ENCODE data around the gene CAPZA1.
"Not testable (repeated sequence)": the region's sequence is repeated elsewhere in the genome, so short reads cannot be mapped to it uniquely, and the experiment has no call there.

CAPZA1 gene

DNA sequence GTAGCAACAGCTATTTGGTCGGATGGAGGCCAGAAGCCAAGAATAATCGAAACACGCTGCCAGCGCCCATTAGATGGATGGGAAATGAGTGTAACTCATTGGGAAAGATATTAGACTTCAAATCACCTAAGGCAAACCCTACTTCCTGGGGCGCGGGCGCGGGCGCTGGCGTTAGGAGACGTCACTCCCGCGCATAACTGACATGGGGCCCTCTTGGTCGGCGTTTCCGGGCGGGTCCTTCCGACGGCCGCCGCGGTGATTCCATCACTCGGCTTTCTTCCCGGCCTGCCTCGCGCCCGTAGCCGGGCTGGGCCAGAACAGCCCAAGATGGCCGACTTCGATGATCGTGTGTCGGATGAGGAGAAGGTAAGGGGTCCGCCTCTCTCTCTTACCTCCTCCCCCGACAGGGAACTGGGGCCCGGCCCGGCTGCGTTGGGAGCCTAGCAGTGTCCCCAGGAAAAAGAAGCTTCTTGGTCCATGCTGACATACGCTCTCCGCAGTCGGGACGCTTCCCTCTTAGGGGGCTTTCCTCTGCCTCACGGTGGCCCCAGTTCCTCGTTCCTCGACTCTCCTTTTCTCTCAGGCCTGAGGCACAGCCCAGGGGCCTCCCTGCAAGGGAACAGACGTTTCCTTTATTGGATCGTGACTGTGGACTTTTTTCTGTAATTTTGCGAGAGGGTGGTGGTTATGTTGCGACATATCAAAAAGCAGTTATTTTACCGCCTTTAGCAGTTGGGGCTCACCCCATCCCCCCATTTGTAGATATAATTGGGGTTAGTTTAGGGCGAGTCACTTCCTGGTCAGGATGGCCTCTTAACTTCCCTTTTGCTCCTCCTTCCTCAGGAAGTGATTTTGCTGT lies at the start of gene CAPZA1:
CAPZA1 (plus strand) TSS at position 315 of the 859 bp plus-strand sequence; CDS start at position 328, 13 bp downstream.
- DNase-seq = peak; percentile 67 to 82 (median 76)

DNA sequence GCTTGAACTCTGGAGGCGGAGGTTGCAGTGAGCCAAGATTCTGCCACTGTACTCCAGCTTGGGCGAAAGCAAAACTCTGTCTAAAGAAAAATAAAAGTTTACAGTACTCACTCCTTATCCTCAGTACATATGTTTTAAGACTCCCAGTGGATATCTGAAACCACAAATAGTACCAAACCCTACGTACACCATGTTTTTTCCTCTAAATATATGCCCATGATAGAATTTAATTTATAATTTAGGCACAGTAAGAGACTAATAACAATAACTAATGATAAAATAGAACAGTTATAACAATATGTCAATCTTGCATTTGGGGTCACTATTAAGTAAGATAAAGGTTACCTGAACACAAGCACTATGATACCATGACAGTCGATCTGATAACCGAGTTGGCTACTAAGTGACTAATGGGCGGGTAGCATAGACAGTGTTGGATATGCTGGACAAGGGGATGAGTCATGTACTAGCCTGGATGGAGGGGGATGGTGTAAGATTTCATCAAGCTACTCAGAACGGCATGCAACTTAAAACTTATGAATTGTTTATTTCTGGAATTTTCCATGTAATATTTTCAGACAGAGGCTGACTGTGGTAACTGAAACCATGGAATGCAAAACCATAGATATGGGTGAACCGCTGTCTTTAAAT lies 44.4 kb upstream of the CAPZA1 start:
- DNase-seq = no peak

DNA sequence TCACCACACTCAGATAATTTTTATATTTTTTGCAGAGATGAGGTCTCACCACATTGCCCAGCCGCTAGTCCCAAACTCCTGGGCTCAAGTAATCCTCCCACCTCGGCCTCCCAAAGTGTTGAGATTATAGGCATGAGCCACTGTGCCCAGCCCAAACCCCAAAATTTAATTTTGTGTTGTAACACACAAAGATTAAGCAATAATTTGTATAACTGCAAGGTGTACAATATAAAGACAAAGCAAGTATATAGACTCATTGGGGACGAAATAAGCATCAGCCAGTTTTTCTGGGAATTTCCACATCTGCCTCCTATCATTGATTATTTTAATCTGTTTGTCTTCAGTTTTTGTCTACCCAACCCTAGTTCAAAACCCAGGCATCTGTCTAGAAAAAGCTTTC lies 43.4 kb upstream of the CAPZA1 start:
- DNase-seq = no peak

DNA sequence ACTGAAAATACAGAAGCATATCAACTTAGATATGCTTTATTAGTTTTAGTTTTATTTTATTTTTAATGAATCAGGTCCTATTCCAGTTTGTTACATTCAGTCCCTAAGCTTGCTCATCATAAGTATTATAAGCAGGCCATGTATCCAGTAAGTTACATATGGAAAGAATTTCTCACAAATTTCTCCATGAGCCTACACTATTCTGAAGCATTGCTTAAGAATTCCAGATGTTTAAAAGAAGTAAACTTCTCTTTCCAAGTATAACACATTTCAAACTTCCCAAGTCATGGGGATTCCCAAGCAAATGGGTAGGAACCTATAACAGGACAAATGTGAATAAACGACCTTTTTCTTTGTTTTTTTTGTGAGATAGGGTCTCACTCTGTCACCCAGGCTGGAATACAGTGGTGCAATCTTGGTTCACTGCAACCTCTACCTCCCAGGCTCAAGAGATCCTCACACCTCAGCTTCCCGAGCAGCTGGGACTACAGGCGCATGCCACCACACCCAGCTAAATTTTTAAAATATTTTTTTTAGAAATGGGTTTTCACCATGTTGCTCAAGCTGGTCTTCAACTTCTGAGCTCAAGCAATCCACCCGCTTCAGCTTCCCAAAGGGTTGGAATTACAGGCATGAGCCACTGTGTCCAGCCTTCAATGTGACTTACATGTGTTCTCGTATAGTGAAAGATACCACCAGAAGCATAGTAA lies 39.7 kb upstream of the CAPZA1 start:
- DNase-seq = no peak

DNA sequence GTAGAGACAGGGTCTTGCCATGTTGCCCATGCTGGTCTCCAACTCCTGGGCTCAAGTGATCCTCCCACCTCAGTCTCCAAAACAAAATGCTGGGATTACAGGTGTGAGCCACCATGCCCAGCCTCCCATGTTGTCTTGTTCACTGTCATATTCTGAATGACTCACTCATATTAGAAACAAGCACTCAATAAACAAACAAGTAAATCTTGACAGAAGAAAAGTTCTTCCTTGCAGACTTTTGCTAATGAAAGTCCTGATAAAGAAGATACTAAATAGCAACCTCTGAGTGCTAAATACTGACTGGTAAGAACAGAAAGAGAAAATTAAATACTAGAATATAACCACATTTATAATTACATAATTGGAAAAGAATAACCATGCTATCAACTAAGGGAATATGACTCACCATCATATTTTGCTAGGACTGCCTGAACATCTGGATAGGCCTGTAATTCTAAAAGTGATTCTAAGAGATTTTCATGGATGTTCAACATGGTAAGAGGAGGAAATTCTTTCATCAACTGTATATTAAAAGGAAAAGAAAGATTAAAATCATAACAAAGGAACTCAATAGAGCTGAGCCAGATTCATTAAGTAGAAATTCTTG lies 37.9 kb upstream of the CAPZA1 start:
- no peak for DNase-seq

DNA sequence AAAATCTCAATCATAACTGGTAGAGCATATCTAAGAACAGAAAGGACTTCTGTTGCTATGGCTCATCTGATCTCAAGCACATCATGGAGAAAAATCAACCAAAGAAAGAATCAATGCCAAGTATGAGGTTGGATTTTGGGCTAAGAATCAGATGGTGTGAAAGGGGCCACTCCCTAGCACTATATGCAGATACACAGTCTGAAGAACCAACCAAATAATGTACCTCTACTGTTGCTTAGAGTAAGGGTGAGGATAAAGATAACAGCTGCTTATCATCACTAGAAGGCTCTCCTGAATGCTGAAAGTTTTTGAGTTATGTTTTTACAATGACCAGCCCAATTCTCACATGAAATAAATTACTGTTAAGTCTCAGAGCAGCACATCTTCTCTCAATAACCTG lies 36.3 kb upstream of the CAPZA1 start:
- DNase-seq = no peak

DNA sequence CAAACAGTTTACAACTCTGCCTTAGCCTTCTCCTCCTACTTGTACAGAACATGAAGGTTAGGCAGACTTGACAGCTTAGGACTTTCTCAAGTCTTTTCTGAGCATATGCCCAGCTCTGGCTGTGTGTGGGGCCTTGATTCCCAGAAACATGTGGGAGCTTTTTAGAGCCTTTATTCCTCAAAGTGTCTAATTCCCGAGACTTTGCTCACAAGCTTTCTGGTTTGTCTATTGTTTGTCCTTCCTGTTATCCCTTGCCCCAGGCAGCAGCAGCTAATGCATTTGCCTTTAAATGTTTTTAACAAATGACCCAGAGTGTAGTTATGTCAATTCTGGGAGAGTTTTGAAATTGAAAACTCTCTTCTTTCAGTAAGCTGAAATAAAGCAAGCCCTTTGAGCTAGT lies 29.9 kb upstream of the CAPZA1 start:
- no peak for DNase-seq

DNA sequence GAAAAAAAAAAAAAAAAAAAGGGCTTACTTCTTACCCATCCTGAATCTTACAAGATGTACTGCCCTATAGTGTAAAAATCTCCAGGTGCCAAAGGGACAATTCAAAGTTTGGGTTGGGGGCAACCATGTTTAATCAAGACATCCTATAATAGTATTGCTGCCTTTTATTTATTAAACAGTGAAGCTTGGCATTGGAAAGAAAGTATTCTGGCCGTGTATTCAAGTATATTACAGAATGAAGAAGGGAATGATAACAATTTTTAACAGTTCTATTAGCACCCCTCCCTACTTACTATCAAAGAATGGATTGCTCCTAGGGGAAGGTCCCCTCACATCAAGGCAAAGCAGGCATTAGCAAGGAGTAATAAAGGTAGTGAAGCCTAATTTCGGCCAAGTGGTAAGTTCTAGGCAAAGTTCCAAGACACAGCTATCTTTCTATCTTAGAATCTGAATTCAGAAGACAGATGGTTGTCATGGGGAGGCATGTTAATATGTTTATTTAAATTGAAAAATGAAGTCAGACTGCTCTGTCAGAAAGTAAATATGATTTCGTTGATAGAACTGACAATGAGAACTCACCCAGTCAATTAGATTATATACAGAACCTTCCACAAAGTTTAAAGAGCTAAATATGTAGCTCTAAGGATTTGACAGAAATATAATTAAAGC lies 25.3 kb upstream of the CAPZA1 start:
- DNase-seq = no peak

DNA sequence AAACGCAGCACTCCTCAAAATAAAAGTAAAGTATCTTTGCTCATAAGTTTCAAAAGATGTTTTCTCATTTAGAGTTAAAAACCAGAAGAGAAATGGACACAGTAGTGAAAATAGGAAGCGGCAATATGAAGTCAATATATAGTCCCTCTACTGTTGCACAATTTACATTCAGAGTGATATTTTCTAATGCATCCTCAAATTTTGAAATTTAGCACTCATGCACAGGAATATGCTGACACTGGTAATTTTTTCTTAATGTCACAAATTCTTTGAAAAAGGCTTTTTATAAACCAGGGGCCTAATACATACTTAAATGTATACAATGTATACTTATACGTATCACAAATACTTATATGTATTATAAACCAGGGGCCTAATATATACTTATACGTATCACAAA lies 20.2 kb upstream of the CAPZA1 start:
- DNase-seq = no peak

DNA sequence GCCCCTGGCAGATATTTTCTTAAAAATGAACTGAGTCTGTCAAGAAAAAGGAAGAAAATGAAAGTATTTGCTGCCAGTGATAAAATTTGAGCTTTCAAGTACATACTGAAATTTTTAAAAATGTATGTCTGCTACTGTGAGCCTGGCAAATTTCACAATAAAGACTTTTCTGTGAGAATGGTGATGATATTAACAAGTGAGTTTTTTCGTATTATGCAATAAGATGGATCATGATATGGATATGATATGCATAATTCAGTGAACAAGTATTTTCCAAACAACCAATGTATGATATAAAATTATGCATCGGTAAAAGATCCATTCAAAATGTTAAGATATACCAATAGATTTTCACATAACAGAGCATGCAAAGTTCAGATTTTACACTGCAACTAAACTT lies 16.6 kb upstream of the CAPZA1 start:
- DNase-seq = no peak

DNA sequence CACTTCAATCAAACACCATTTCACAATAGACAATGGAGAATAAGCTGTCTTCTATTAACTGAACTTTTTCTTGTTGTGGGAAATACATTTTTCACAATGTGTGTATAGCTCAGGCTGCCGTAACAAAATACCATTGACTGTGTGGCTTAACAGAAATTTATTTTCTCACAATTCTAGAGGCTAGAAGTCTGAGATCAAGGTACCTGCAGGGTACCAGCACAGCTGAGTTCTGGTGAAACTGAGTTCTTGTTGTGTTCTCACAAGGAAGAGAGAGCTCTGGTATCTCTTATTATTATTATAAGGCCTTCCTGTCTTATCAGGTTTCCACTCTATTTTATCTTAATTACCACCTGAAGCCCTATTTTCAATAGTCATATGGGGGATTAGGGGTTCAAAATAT lies 16.1 kb upstream of the CAPZA1 start:
- no peak for DNase-seq

DNA sequence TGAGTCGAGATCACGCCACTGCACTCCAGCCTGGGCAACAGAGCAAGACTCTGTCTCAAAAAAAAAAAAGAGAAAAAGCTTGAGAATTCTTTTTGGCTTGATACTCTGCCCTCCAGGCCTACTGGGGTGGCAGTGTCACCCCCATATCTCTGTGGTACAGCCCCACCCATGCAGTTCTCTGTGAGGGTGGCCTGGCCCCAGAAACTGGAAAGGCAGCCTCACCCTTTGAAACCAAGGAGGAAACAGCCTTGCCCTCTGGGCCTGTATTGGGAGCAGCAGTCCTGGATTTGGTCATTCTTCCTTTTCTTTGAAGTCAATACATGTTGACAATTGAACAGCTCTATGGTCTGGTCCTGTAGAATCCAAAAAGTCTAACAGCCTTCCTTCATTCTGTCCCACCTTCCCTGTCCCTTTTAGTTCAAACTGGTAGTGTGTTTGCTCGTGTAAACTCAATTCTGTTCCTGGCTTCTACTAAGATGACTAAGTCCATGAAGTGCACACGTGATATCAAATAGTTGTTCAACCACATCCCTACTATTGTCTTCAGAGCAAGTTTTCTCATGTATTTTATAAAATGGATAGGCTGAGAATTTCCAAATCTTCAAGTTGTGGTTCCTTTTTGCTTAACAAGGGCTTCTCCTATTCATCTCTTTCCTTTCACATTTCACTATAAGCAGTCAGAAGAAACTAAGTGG lies 13.9 kb upstream of the CAPZA1 start:
- no peak for DNase-seq

DNA sequence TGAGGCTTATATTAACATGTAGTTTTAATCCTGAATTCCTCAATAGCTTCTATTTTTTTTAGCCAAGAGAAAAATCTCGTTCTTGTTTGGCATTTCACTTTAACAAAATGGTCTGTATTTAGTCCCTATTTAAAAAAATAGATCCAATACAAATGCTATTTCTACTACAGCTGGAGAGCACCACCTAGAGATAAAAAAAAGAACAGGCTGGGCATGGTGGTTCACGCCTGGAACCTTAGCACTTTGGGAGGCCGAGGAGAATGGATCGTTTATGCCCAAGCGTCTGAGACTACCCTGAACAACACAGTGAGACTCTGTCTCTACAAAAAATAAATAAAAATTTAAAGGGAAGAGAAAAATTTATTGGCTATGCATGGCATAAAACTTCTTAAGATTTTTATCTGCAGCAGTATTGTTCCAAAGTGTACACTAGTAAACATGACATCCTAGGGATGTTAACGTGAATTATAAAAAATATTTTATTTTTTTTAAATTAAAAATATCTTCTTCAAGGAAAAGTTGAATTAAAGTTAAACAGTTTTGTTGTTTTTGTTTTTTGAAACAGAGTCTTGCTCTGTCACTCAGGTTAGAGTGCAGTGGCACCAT lies 5.1 kb upstream of the CAPZA1 start:
- no peak for DNase-seq

DNA sequence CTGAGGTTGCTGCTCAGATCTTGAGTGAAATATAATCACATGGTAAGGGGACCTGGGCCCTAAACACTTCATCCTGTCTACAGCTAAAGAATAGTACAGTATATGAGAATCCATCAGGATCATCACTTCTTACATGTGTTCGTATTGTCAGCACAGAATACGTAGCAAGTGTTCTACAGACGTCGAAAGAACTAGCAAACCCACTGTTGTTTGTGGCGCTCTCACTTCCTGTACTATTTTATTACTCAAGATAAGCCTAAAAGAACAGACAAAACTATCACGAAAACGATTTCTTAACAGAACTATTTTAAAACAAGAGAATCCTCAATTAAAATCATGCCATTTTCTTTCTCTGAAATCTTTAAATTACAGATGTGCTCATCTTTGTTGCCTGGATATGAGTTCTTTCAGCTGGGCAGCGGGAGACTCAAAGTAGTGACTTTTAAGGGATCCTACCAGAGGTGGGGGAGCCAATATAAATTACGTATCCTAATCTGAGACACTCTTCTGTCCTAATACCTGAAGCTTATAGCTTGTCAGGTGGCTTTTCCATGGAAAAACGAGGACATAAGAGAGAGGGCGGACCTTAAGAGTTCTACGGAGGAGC lies 1.4 kb upstream of the CAPZA1 start:
- no peak for DNase-seq

DNA sequence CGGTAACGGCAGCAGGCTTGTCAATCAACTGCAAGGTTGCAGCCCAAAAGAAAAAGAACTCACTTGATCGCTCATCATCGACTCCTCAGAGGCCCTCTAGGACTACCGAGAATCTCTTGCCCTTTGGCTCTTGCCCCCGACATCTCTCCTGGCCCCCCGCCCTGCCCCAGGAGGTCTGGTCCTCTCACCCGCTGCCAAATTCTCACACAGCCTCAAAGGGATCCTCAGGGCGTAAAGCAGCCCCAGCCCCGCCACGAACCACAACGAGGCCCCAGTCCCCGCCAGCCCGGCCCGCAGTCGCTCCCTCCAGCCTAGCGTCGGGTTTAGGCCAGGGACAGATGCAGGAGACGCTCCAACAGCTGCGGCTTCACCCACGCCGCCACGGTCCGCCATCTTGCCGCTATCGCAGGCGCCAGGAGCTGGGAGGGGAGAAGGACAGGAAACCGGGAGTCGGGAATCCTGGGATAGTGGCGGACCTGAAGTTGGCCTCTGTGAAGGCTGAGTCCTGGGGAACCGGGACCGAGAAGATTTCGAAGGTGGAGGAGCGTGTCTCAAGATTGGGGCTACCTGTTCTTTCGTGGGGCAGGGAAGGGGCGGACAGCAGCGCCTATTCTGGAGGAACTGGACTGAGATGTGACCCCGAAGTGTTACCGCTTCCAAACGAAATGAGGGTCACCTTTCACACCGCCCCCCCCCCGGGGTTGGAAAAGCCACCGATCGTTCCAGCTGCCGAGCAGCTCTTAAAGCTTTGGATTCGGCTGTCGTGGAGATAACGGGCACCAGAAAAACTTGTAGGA lies 713 bp upstream of the CAPZA1 start, which contains the start of gene ST7L:
ST7L (minus strand) TSS at position 421 of the 797 bp plus-strand sequence; CDS start at position 393, 28 bp downstream.
- DNase-seq = peak; percentile 27 to 53 (median 50)

DNA sequence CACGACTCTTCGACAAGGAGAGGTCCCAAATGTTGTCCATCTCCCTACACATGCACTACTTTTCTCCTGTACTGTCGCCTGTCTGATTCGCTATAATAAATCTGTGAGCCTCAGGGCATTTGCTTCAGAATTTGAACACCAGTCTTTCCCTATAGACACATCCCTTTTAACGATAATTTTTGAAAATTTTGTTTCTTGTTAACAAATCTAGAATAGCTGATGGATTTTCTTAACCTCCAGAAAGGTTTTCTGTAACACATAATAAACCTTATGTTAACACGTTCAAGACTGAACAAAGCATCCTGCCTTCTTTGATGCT lies 704 bp downstream of the CAPZA1 start:
- no peak for DNase-seq

DNA sequence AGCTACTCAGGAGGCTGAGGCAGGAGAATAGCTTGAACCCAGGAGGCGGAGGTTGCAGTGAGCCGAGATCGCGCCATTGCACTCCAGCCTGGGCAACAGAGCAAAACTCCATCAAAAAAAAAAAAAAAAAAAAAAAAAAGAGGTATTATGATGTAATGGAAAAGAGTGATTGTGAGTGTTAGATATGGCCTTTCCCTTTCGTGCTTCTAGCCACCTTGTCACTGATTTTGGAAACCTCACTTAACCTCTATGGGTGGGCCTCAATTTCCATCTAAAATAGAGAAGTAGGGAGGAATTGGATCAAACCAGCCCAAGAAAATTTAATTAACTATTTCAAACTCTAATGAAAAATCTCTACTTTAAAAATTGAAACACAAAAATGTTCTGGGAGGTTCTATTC lies 4.9 kb downstream of the CAPZA1 start:
- DNase-seq = not testable (repeated sequence)

DNA sequence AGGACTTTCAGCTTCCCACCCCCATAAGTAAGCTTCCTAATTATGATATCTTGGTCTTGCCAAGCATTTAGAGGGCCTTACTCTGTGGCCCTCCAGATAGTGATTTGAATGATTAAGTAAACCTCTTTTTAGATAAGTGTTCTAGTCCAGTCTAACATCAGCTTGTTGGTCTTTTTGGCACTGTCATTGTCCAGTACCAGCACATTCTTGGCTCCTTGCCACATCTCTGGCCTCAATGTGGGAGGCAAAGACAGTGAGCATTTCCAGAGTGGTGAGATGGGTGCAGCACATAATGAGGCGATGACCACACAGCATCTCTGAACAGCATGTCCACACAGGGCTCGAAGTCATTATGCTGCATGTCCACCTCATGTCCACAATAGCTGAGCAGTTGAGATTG lies 6.1 kb downstream of the CAPZA1 start:
- DNase-seq = no peak

DNA sequence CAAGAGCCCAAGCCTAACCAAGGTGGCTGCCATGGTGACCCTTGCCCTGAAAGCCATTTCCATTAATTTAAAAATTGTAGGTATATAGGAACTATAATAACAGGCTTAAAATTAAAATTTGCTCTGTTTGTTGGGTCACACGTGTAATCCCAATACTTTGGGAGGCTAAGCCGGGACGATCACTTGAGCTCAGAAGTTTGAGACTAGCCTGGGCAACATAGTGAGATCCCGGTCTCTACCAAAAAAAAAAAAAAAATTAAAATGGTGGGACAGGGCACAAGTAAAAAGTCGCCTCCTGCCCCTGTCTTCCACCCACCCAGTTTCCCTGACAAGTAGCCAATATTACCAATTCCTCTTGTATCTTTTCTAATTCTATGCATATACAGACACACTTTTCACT lies 6.6 kb downstream of the CAPZA1 start:
- no peak for DNase-seq

DNA sequence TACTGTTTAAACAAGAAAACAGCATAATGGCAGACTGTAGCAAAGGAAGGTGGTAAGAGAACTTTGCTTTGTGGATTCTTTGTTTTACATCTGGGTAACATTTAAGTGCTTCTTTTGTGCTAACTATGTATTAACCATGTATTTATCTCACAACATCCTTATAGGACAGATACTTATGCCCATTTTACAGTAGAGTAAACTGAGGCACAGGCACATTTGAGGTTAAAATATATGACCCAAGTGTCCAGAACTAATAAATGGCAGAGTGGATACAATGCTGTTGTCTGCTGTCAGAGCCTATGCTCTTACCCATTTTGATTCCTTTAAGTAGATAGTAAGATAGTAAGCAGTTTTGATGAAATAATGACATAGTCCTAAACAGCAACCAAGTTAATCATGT lies 7.3 kb downstream of the CAPZA1 start:
- no peak for DNase-seq

Measured in activated naive CD4-positive, alpha-beta T cell (primary cell).